CD4-positive, alpha-beta T cell treated with Interleukin-1 beta for 1 hour (primary cell): ENCODE results near the gene KHSRP.
A peak's percentile ranks its signal among the peaks of the same experiment; 100 is the strongest.
"Not testable (repeated sequence)": the region's sequence is repeated elsewhere in the genome, so short reads cannot be mapped to it uniquely, and the experiment has no call there.

ENCODE experiments used
- DNase-seq, 2 donors: peaks; one replicate each; pipeline ENCODE4 v3.0.0-alpha.2; 2020 to 2022

The KHSRP gene

GRCh38 chr19:6450166-6450565, 25.6 kb upstream of the KHSRP start:
- no peak for DNase-seq

- no peak for DNase-seq
Observed at GRCh38 chr19:6448045-6448444, 23.4 kb upstream of the KHSRP start.

- DNase-seq = no peak
Observed at GRCh38 chr19:6446452-6446851, 21.8 kb upstream of the KHSRP start.

GRCh38 chr19:6443986-6444385, 19.4 kb upstream of the KHSRP start:
- DNase-seq = no peak

- no peak for DNase-seq
Observed at GRCh38 chr19:6442087-6442688, 17.6 kb upstream of the KHSRP start.

GRCh38 chr19:6440905-6441304, 16.3 kb upstream of the KHSRP start:
- no peak for DNase-seq

- DNase-seq = no peak
Observed at GRCh38 chr19:6439743-6440142, 15.1 kb upstream of the KHSRP start.

- DNase-seq = no peak
Observed at GRCh38 chr19:6433663-6434062, 9.1 kb upstream of the KHSRP start, which contains the start of gene SLC25A41. SLC25A41 (minus strand) TSS chr19:6433763; CDS start chr19:6433693, 70 bp downstream.

- DNase-seq = no peak
Observed at GRCh38 chr19:6433165-6433564, 8.6 kb upstream of the KHSRP start.

- no peak for DNase-seq
Observed at GRCh38 chr19:6431891-6432290, 7.3 kb upstream of the KHSRP start.

- no peak for DNase-seq
Observed at GRCh38 chr19:6429419-6430221, 5.0 kb upstream of the KHSRP start.

- not testable (repeated sequence) for DNase-seq
Observed at GRCh38 chr19:6428692-6429418, 4.2 kb upstream of the KHSRP start.

- DNase-seq = no peak
Observed at GRCh38 chr19:6427131-6427530, 2.5 kb upstream of the KHSRP start.

- DNase-seq = no peak
Observed at GRCh38 chr19:6425732-6426620, 1.4 kb upstream of the KHSRP start.

GRCh38 chr19:6424939-6425731, 524 bp upstream of the KHSRP start:
- DNase-seq = peak; percentile 100

GRCh38 chr19:6423499-6424194, 964 bp downstream of the KHSRP start:
- DNase-seq = peak in 1 of 2 donors; percentile 22

- DNase-seq = no peak
Observed at GRCh38 chr19:6421075-6422014, 3.3 kb downstream of the KHSRP start.

GRCh38 chr19:6418562-6418932, 6.1 kb downstream of the KHSRP start:
- no peak for DNase-seq

GRCh38 chr19:6417713-6418561, 6.7 kb downstream of the KHSRP start:
- no peak for DNase-seq
